Mammary microvascular endothelial cell (primary cell): Measurements from ENCODE around the gene KLK13. TPM values are rescaled to one million over a fixed set of nuclear protein-coding genes. Genes with fewer than 3 reads are reported as not detected.

Experiments
- total RNA-seq: library from RNA; depleted of rRNA; stranded (reverse); fragments of >200 nt; gene quantifications from 2 replicates; pipeline ENCODE4 v1.2.3, GENCODE V29; 2015

The KLK13 gene
- not detected in 2 replicates for total RNA-seq

GRCh38 chr19:51064534-51065220 lies at the start of gene KLK13:
Gene KLK13 (minus strand): TSS chr19:51065092. CDS start chr19:51065067, 25 bp downstream.

GRCh38 chr19:51108066-51108804 lies 43.3 kb upstream of the KLK13 start, which contains the start of gene CTU1:
Gene CTU1 (minus strand): TSS chr19:51108409. CDS start chr19:51104569, 3,840 bp downstream.

GRCh38 chr19:51082611-51083010 lies 17.7 kb upstream of the KLK13 start, which contains the start of gene KLK14:
Gene KLK14 (minus strand): TSS chr19:51082887. CDS start chr19:51082614, 273 bp downstream.

GRCh38 chr19:51034704-51035103 lies 30.2 kb downstream of the KLK13 start, which contains the start of gene KLK12:
Gene KLK12 (minus strand): TSS chr19:51035002. CDS start chr19:51034621, 381 bp downstream.

GRCh38 chr19:51026554-51026831 lies 38.4 kb downstream of the KLK13 start, which contains the start of gene KLK11:
Gene KLK11 (minus strand): TSS chr19:51026616. CDS start chr19:51025631, 985 bp downstream.

GRCh38 chr19:51019544-51019925 lies 45.4 kb downstream of the KLK13 start, which contains the start of gene KLK10:
Gene KLK10 (minus strand): TSS chr19:51019709. CDS start chr19:51019130, 579 bp downstream.

Other genes starting within 250 kb of the KLK13 start
- gene KLK1, start 241.3 kb downstream of the KLK13 start, total RNA-seq, result not detected in 2 replicates
- gene KLK15, start 231.5 kb downstream of the KLK13 start, total RNA-seq, result not detected in 2 replicates
- not detected in 2 replicates for gene KLK3, start 210.2 kb downstream of the KLK13 start, total RNA-seq
- gene KLK2, start 191.7 kb downstream of the KLK13 start, total RNA-seq, result not detected in 2 replicates
- not detected in 2 replicates for gene KLK4, start 153.7 kb downstream of the KLK13 start, total RNA-seq
- gene KLK5, start 112.1 kb downstream of the KLK13 start, total RNA-seq, result not detected in 2 replicates
- gene KLK6, start 95.5 kb downstream of the KLK13 start, total RNA-seq, result not detected in 2 replicates
- not detected in 2 replicates for gene KLK7, start 81.2 kb downstream of the KLK13 start, total RNA-seq
- not detected in 2 replicates for gene KLK8, start 63.5 kb downstream of the KLK13 start, total RNA-seq
- gene KLK10, start 45.4 kb downstream of the KLK13 start, total RNA-seq, result not detected in 2 replicates
- gene KLK11, start 38.5 kb downstream of the KLK13 start, total RNA-seq, result not detected in 2 replicates
- gene KLK12, start 30.1 kb downstream of the KLK13 start, total RNA-seq, result not detected in 2 replicates
- gene KLK14, start 17.8 kb upstream of the KLK13 start, total RNA-seq, result not detected in 2 replicates
- gene CTU1, start 43.3 kb upstream of the KLK13 start, total RNA-seq, result 12.1 and 14.8 TPM in 2 replicates
- gene SIGLEC9, start 59.8 kb upstream of the KLK13 start, total RNA-seq, result not detected in 2 replicates
- not detected in 2 replicates for gene SIGLEC7, start 77.2 kb upstream of the KLK13 start, total RNA-seq
- gene CD33, start 160.0 kb upstream of the KLK13 start, total RNA-seq, result not detected in 2 replicates
- gene SIGLECL1, start 186.0 kb upstream of the KLK13 start, total RNA-seq, result not detected in 2 replicates
- gene IGLON5, start 246.6 kb upstream of the KLK13 start, total RNA-seq, result not detected in 2 replicates